Muscle layer of colon (tissue), 2 donors: ENCODE data around the gene CEBPE.

ENCODE experiments used
- H3K27ac ChIP-seq: one replicate; pipeline ENCODE4 v1.7.0; 2013; ENCODE audit warnings: low read depth, mild to moderate bottlenecking, low read length, moderate library complexity
- H3K27me3 ChIP-seq, 2 donors: one replicate each; pipeline ENCODE4 v1.7.0; 2013; ENCODE audit warnings: low read length in 2 of 2, mild to moderate bottlenecking in 2 of 2; ENCODE audit not compliant: insufficient read depth in 2 of 2, control insufficient read depth in 1 of 2
- H3K36me3 ChIP-seq: one replicate; pipeline ENCODE4 v1.7.0; 2013; ENCODE audit warnings: mild to moderate bottlenecking, low read length; ENCODE audit not compliant: insufficient read depth
- H3K4me1 ChIP-seq: one replicate; pipeline ENCODE4 v1.7.0; 2013; ENCODE audit warnings: mild to moderate bottlenecking, low read length; ENCODE audit not compliant: insufficient read depth
- H3K4me3 ChIP-seq, 2 donors: one replicate each; pipeline ENCODE4 v1.7.0; 2013; ENCODE audit warnings: low read length in 2 of 2, low read depth in 1 of 2, mild to moderate bottlenecking in 1 of 2, moderate library complexity in 1 of 2
- H3K9ac ChIP-seq: one replicate; pipeline ENCODE4 v1.7.0; 2013; ENCODE audit warnings: low read length
- H3K9me3 ChIP-seq: one replicate; pipeline ENCODE4 v1.7.0; 2013; ENCODE audit warnings: mild to moderate bottlenecking, low read length
- donor health status: abdominal sarcoma.
- donor health status: Adenocarcinoma of cecum.

Gene CEBPE

DNA sequence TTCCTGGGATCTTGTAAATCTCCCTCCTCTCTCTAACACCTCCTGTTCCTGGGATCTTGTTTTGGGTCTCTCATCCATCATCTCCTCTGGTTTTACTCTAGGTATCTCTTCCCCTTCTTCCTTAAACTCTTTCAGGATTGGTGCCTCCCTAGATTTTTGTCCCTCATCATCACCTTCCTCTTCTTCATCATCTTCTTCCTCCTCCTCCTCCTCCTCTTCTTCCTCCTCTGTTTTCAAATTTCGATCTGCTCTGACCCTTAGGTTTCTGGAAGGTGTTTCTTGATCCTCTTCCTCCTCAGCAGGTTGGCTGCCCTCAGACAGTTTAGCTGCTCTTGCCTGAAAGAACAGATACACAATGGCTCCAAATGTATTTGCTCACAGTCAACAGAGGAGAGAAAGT, 38.6 kb downstream of the CEBPE start:
- Histone ChIP-seq H3K9me3 (no peaks in the 10 kb centered on the region), H3K36me3 (peaks cover 80% of the 10 kb centered on the region), H3K27me3 (no peaks in the 10 kb centered on the region), H3K4me3 (no peak overlapping the region), H3K27ac (no peak overlapping the region), H3K9ac (no peak overlapping the region), H3K4me1 (no peaks in the 10 kb centered on the region)

DNA sequence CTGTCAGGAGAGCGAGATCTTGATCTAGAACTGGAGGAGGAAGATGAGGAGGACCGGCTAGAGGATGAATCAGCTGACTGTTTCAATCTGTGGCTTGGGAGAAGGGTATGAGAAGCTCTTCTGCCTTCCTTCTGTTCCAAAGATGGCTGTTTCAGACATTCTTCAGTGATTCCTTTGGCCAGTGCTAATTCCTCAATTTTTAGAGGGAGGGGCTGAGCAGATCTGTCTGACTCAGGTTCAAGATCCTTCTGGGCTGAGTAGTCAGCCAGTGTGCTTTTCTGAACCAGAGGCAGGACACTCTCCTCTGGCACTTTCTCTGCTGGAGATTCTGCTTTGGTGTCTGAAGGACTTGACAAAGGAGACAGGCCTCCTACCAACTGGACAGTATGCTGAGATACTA, 39.3 kb downstream of the CEBPE start:
- H3K27me3 ChIP-seq = no peaks in the 10 kb centered on the region
- H3K4me1 ChIP-seq = no peaks in the 10 kb centered on the region
- no peak overlapping the region for H3K4me3 ChIP-seq
- H3K36me3 ChIP-seq = peaks cover 79% of the 10 kb centered on the region
- H3K27ac ChIP-seq = no peak overlapping the region
- H3K9me3 ChIP-seq = no peaks in the 10 kb centered on the region
- no peak overlapping the region for H3K9ac ChIP-seq

DNA sequence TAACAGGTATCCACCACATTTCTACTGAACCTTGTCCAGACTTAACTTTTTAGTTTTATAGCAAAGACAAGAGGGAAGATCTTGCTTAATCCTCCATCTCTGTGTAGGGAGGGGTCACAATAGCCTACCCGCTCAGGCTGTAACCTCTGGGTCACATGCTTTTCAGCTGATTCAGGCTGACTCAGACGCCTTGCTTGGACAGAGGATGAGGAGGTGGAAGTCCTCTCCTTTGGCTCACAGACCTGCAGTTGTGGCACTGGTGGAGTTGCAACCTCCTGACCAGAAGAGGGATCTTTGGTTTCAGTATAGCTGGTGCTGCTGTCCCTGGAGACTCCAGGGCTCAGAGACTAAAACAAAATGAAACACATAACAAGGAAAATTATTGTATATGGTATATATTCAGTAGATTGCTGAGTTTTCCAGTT, 40.4 kb downstream of the CEBPE start:
- no peak overlapping the region for H3K4me3 ChIP-seq
- no peaks in the 10 kb centered on the region for H3K4me1 ChIP-seq
- peaks cover 82% of the 10 kb centered on the region for H3K36me3 ChIP-seq
- H3K9ac ChIP-seq = no peak overlapping the region
- H3K27ac ChIP-seq = no peak overlapping the region
- H3K27me3 ChIP-seq = no peaks in the 10 kb centered on the region
- no peaks in the 10 kb centered on the region for H3K9me3 ChIP-seq

DNA sequence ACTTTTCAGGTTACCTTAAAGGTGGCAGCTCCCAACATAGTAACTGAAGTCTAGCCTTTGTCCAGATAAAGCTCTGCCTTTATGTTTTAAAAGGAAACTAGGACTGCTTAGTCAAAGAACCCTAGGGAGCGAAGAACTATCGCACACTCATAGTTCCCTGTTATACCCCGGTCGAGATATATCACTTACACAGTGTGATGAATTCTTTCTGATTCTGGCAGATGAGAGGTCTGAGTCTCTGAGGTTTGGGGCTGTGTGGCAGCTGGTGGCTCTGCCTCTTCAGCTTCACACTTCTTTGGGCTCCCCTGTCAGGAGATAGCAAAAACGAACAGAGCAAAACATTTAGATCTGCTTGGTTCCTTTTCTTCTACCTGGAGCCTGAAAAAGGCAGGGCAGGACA, 41.1 kb downstream of the CEBPE start:
- Histone ChIP-seq H3K9ac (no peak overlapping the region), H3K27ac (no peak overlapping the region), H3K36me3 (peaks cover 85% of the 10 kb centered on the region)

DNA sequence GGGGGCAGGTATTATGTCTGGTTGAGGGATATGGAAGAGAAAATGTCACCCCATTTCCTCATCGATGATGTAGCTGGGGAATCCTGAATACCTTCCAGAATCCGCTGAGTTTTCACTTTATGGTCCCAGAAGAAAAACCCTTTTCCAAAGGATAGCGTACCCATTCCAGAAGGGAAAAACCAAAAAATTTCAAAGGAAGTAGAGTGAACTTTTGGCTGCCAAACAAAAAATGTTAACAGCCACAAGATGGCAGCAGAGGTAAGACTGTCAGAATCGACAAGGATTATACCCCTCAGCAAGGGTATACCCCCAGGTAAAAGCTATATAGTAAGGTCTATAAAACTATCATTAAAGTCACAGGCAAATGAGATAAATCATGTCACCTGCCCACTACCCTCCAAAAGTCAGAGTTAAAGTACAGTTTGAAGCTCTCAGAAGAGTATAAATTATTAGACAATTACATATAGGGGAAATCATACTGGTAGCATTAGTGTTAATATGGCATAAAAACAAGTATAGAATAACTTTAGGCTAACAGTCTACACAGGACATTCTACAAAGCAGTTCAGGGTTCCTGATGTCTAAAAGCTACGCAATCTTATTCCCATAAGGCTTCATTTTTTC, 42.2 kb downstream of the CEBPE start:
- Histone ChIP-seq H3K27me3 (no peaks in the 10 kb centered on the region), H3K9me3 (no peaks in the 10 kb centered on the region), H3K4me3 (no peak overlapping the region), H3K9ac (no peak overlapping the region), H3K27ac (no peak overlapping the region), H3K4me1 (peaks cover 6% of the 10 kb centered on the region), H3K36me3 (peaks cover 90% of the 10 kb centered on the region)

More for the DNA sequence above, 41.1 kb downstream of the CEBPE start:
- no peaks in the 10 kb centered on the region for H3K9me3 ChIP-seq
- no peaks in the 10 kb centered on the region for H3K4me1 ChIP-seq
- no peaks in the 10 kb centered on the region for H3K27me3 ChIP-seq
- no peak overlapping the region for H3K4me3 ChIP-seq

DNA sequence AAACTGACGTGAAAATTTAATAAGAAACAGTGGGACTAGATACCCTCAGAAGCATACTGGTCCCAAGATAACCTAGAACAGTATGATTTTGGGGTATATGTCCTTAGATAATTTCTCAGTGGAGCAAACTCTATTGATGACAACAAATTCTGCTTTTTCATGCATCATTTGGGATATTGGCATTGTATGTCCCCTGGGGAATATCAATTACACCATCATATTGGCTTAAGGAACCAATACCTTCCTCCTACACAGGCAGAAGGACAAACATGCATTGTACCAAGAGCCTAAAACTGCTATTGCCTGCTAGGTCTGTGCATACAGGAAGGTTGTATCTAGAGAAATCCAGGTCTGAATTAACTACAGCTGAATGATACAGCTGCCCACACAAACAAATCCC, 44.1 kb downstream of the CEBPE start:
- Histone ChIP-seq H3K27ac (no peak overlapping the region), H3K4me1 (peaks cover 18% of the 10 kb centered on the region), H3K27me3 (no peaks in the 10 kb centered on the region), H3K9ac (no peak overlapping the region), H3K4me3 (no peak overlapping the region), H3K9me3 (no peaks in the 10 kb centered on the region), H3K36me3 (peaks cover 70% of the 10 kb centered on the region)

DNA sequence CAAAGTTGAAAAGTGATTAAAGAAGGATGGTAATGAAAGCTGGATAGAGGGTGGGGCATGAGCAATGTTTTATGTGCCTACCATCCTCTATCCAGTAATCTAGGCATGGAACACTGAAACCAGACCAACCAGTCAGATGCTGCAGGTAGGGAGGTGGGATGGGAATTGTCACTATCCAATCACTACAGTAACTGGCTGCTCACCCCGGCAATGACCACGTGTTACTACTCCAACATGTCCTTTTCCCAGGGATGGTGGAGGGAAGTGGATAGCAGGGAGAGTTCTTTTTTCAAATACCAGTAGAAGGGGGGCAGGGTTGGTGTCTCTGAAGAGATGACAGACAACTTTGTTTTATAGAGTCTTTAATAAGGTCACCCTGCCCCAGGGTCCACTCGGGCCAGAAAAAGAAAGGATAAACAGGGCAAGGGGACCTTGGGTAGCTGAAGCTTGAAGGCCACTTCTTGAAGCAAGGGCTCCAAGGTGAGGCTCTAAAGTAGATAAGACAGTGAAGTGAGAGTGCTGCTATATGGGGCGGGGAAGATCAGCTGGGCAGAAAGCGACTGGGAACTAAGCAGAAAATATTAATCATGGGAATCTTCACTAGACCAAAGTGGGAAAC, 47.0 kb downstream of the CEBPE start:
- H3K9ac ChIP-seq = peak overlapping the region; percentile 80
- H3K4me3 ChIP-seq = peak overlapping the region; percentile 50 to 73
- H3K27ac ChIP-seq = peak overlapping the region; percentile 90
- H3K36me3 ChIP-seq = peaks cover 56% of the 10 kb centered on the region
- peaks cover 18% of the 10 kb centered on the region for H3K4me1 ChIP-seq
- H3K27me3 ChIP-seq = no peaks in the 10 kb centered on the region
- H3K9me3 ChIP-seq = no peaks in the 10 kb centered on the region

DNA sequence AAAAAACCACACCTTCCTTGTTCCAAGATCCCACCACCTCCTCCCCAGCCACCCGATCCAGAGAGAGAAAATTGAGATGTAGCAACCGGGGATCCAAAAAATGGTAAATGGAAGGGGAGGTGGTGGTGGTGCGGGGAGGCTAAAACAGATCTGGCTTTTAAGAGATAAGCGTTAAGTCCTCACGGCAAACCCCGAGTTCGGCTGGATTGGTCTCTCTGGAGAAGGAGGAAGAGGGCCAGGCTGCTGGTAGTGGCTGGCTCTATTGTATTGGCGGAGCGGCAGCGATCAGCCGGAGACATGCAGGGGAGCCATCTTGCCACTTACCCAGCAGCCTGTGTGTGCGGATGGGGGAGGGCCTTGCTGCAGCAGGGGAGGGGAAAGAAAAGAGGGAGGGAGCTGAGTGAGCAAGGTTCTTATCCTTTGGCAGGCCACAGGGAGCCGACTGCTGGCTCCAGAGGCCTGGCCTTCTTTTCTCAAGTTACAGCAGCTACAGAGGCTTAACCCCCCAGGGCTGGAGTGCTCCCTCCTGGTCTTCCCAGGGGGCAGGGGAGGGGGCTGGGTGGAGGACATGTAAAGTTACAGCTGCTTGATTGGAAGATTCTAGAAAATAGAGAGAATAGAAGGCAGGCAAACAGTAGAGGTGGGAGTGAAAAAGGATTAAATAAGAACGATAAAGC, 47.7 kb downstream of the CEBPE start:
- Histone ChIP-seq H3K27me3 (no peaks in the 10 kb centered on the region), H3K4me3 (peak overlapping the region; percentile 50 to 73), H3K36me3 (peaks cover 54% of the 10 kb centered on the region), H3K4me1 (peaks cover 18% of the 10 kb centered on the region), H3K27ac (peak overlapping the region; percentile 90), H3K9ac (peak overlapping the region; percentile 80), H3K9me3 (no peaks in the 10 kb centered on the region)

DNA sequence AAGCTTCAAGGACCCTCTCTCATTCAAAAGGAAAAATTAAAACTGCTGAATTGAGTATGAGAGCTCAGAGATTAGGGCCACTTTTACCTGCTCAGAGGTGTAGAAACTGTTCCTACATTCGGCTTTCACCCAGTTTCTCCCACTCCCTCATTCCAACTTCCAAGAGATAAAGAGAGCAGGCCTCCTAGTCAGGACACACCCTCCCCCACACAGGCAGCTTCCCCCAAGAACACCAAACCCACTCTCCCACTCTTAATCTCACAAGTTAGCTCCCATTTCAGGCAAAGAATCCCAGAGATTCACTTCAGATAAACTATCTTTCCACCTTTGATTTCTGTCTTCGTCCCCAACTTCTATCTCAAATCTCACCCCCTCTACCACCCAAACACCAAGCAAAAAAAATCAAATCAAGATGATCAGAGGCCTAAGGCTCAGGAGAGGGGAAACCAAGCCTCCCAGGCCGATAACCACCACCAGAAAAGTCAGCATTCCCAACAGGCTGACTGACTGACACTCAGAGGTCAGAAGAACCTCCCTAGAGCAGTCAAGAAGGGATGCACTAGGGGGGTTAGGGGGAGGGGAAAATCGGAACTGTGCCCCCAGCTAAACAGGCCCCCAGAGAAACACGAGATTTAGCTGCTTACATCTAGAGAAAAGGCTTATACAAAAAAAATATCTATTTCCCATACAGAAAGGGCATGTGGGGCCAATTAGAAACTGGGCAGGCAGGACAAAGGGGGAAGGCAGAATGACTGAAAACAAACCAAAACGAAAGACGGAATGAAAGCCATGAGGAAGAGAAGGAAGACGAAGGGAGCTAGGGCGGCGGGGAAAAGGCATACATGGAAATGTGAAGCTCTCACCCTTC, 48.6 kb downstream of the CEBPE start:
- Histone ChIP-seq H3K9ac (peak overlapping the region; percentile 80), H3K36me3 (peaks cover 54% of the 10 kb centered on the region), H3K4me1 (peaks cover 18% of the 10 kb centered on the region)

DNA sequence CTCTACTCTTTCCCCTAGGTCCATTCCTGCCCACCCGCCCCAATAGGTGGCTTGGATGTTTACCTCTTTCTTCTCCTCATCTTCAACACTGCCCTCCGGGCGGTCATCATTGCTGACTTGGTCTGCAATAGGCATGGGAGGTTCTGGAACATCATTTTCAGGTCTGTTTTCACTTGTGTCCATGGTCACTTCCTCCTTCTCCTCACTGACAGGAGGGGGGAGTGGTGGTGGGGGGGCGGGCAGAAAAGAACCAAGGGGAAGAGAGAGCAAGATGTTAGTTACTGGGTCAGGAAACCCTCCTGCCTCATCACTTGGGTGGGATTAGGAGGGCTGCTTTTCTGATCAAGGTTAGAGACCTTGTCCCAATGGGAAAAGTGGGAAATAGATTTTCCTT, 49.6 kb downstream of the CEBPE start:
- no peak overlapping the region for H3K4me3 ChIP-seq
- H3K9me3 ChIP-seq = no peaks in the 10 kb centered on the region
- H3K4me1 ChIP-seq = peaks cover 18% of the 10 kb centered on the region
- H3K36me3 ChIP-seq = peaks cover 53% of the 10 kb centered on the region
- peak overlapping the region; percentile 2 for H3K27ac ChIP-seq
- H3K27me3 ChIP-seq = no peaks in the 10 kb centered on the region
- no peak overlapping the region for H3K9ac ChIP-seq

More for the DNA sequence above, 48.6 kb downstream of the CEBPE start:
- Histone ChIP-seq H3K27ac (peak overlapping the region; percentile 90), H3K27me3 (no peaks in the 10 kb centered on the region), H3K4me3 (peak overlapping the region; percentile 50 to 73), H3K9me3 (no peaks in the 10 kb centered on the region)

DNA sequence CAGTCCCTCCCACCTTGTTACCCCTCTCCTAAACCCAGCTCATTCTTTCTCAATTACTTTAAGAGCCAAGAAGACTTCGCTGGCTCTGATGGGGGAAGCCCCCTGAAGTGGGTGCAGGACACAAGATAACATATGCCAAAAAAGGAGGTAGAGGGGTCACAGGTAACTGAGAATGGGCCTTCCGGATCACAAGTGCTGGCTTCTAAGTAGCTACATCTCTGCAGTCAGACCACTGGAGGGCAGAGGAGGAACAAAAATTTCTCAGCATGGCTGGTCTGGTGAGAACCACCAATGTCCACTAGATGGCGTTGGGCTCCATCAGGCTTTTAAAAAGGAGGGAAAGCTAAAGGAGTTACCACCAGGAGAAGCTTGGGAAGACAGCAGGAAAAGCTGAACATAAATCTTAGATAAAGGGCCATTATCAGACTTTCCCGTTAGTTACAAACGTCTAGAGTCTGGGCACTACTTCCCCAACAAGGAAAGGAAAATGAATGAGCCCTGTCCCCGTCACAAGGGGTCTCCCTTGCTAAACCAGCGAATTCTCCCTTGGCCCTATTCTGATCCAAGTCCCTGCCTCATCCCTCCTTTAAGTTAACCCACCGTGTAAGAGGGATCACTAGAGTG, 50.2 kb downstream of the CEBPE start:
- Histone ChIP-seq H3K4me1 (peaks cover 18% of the 10 kb centered on the region), H3K9ac (no peak overlapping the region), H3K36me3 (peaks cover 53% of the 10 kb centered on the region), H3K27me3 (no peaks in the 10 kb centered on the region), H3K9me3 (no peaks in the 10 kb centered on the region), H3K27ac (peak overlapping the region; percentile 2), H3K4me3 (no peak overlapping the region)
